Upper lobe of left lung (tissue), 4 donors: ENCODE results near the gene ELK3.

ENCODE experiments used
- EP300 ChIP-seq, 4 donors: sonication (generic); formaldehyde crosslinking; IDR thresholded peaks; one replicate each; pipeline ENCODE4 v1.5.1; 2017; ENCODE audit warnings: antibody characterized with exemption in 4 of 4, control low read depth in 2 of 4
- TF ChIP-seq, protein P1 (sequence below), 6 experiments: fragments of 450-650 bp in 4 of 6; fragments of 200-600 bp in 2 of 6; sonication (generic) in 2 of 6; IDR thresholded peaks; one replicate each; pipeline ENCODE4 v1.5.1; 2016 to 2019; ENCODE audit warnings: antibody characterized with exemption in 6 of 6

DNA sequence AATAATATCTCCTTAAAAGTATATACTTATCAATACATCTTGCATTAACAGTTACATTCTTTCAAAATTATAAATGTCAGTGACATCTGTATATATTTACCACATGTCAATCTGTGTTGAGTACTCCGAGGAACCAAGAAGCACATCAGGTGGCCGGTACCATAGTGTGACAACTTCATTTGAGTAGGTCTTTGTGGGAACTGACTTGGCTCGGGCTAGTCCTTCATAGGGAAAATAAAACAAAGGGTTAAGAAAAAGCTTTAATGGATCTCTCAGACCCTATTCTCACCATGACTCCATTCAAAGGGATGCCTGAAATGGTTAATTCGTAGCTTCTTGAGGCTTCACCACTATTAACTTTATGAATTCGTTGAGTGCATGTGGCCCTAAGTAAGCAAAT lies 94.9 kb downstream of the ELK3 start:
- TF ChIP-seq, protein P1, sequence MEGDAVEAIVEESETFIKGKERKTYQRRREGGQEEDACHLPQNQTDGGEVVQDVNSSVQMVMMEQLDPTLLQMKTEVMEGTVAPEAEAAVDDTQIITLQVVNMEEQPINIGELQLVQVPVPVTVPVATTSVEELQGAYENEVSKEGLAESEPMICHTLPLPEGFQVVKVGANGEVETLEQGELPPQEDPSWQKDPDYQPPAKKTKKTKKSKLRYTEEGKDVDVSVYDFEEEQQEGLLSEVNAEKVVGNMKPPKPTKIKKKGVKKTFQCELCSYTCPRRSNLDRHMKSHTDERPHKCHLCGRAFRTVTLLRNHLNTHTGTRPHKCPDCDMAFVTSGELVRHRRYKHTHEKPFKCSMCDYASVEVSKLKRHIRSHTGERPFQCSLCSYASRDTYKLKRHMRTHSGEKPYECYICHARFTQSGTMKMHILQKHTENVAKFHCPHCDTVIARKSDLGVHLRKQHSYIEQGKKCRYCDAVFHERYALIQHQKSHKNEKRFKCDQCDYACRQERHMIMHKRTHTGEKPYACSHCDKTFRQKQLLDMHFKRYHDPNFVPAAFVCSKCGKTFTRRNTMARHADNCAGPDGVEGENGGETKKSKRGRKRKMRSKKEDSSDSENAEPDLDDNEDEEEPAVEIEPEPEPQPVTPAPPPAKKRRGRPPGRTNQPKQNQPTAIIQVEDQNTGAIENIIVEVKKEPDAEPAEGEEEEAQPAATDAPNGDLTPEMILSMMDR (IDR thresholded peaks at IDR 0.05): no peak
- TF ChIP-seq EP300 (IDR thresholded peaks at IDR 0.05): no peak
